IPS-20b (cell line): Measurements from ENCODE around the gene ACD.

ENCODE experiments used
- H3K27ac ChIP-seq: one replicate; pipeline ENCODE4 v1.5.1; 2013; ENCODE audit warnings: low read length
- H3K27me3 ChIP-seq: 2 replicates; pipeline ENCODE4 v1.6.1; 2013; ENCODE audit warnings: mild to moderate bottlenecking, low read length, inconsistent platforms; ENCODE audit not compliant: insufficient read depth
- H3K36me3 ChIP-seq: 2 replicates; pipeline ENCODE4 v1.6.1; 2013; ENCODE audit warnings: low read depth, mild to moderate bottlenecking, inconsistent platforms, low read length, moderate library complexity; ENCODE audit not compliant: insufficient read depth
- H3K4me1 ChIP-seq: 2 replicates; pipeline ENCODE4 v1.6.1; 2013; ENCODE audit warnings: mild to moderate bottlenecking, control low read depth, inconsistent platforms, low read length, moderate library complexity; ENCODE audit not compliant: insufficient read depth
- H3K4me3 ChIP-seq: 2 replicates; pipeline ENCODE4 v1.5.1; 2013; ENCODE audit warnings: mild to moderate bottlenecking, low read length, inconsistent platforms
- H3K9ac ChIP-seq: 2 replicates; pipeline ENCODE4 v1.6.1; 2013; ENCODE audit warnings: low read depth, mild to moderate bottlenecking, inconsistent platforms, low read length, moderate library complexity
- H3K9me3 ChIP-seq: 2 replicates; pipeline ENCODE4 v1.6.1; 2013; ENCODE audit warnings: mild to moderate bottlenecking, low read depth, low read length, inconsistent platforms; ENCODE audit not compliant: insufficient read depth

ACD gene

GRCh38 chr16:67659675-67660563 lies at the start of gene ACD:
TSS of gene ACD (minus strand) at chr16:67660260. CDS start at chr16:67660220, 40 bp downstream.
- no peaks in the 10 kb centered on the region for H3K9me3 ChIP-seq
- peaks cover 22% of the 10 kb centered on the region; the same call in 1 of the 2 replicates for H3K27me3 ChIP-seq
- H3K27ac ChIP-seq = peak within 1 kb of the TSS; percentile 77
- peaks cover 12% of the 10 kb centered on the region; the same call in 1 of the 2 replicates for H3K36me3 ChIP-seq
- peak within 1 kb of the TSS; percentile 80 for H3K9ac ChIP-seq
- H3K4me1 ChIP-seq = peaks cover 10% of the 10 kb centered on the region; the same call in 1 of the 2 replicates
- peak within 1 kb of the TSS; percentile 94 for H3K4me3 ChIP-seq

DNA sequence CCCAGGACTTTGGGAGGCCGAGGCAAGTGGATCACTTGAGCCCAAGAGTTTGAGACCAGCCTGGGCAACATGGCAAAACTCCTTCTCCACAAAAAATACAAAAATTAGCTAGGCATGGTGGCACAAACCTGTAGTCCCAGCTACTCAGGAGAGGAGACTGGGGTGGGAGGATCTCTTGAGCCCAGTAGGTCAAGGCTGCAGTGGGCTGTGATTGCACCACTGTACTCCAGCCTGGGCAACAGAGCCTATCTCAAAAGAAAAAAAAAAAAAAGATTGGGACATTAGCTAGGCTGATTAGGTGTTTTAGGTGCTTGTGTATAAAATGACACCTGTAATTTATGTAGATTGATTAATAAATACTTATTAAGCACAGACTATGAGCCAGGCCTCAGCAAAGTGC lies 49.0 kb upstream of the ACD start:
- H3K27me3 ChIP-seq = no peaks in the 10 kb centered on the region
- no peak overlapping the region for H3K9ac ChIP-seq
- peaks cover 18% of the 10 kb centered on the region for H3K4me1 ChIP-seq
- no peaks in the 10 kb centered on the region for H3K9me3 ChIP-seq
- no peak overlapping the region for H3K4me3 ChIP-seq
- no peaks in the 10 kb centered on the region for H3K36me3 ChIP-seq
- no peak overlapping the region for H3K27ac ChIP-seq

DNA sequence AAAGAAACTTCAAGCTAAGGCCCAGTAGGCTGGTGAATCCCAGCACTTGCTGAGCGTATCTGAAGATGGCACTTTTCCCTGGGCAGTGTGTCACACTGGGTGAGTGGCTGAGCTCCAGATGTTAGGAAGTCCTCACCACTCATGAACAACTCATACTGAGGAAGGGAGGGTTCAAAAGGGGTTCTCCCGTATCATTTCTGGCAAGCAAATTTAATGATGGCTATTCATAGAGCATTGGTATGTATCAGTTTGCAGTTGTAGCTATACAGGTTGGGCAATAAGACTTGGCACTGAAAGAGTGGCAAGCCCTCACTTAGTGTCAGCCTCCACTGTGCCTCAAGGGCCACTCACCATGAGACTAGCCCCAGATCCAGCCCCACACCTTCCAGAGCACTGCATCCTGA lies 48.3 kb upstream of the ACD start:
- Histone ChIP-seq H3K9ac (no peak overlapping the region), H3K4me1 (peaks cover 13% of the 10 kb centered on the region), H3K36me3 (no peaks in the 10 kb centered on the region), H3K9me3 (no peaks in the 10 kb centered on the region), H3K4me3 (no peak overlapping the region), H3K27ac (no peak overlapping the region), H3K27me3 (no peaks in the 10 kb centered on the region)

GRCh38 chr16:67707790-67708189 lies 47.7 kb upstream of the ACD start:
- H3K9ac ChIP-seq = no peak overlapping the region
- no peak overlapping the region for H3K27ac ChIP-seq
- no peaks in the 10 kb centered on the region for H3K36me3 ChIP-seq
- no peaks in the 10 kb centered on the region for H3K27me3 ChIP-seq
- no peaks in the 10 kb centered on the region for H3K9me3 ChIP-seq
- H3K4me3 ChIP-seq = no peak overlapping the region
- peaks cover 13% of the 10 kb centered on the region for H3K4me1 ChIP-seq

DNA sequence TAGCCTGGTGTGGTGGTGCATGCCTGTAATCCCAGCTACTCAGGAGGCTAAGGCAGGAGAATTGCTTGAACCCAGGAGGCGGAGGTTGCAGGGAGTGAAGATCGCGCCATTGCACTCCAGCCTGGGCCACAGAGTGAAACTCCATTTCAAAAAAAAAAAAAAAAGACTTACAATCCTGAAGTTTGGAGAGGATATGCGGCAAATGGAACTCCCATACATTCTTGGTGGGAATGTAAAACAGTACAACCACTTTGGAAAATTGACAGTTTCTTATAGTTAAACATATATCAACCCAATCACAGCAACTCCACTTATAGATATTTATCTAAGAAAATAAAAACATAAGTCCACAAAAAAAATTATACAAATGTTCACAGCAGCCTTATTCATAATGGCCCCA lies 47.1 kb upstream of the ACD start:
- no peaks in the 10 kb centered on the region for H3K9me3 ChIP-seq
- H3K9ac ChIP-seq = no peak overlapping the region
- H3K36me3 ChIP-seq = no peaks in the 10 kb centered on the region
- no peaks in the 10 kb centered on the region for H3K27me3 ChIP-seq
- H3K4me1 ChIP-seq = peaks cover 13% of the 10 kb centered on the region
- H3K27ac ChIP-seq = no peak overlapping the region
- no peak overlapping the region for H3K4me3 ChIP-seq

DNA sequence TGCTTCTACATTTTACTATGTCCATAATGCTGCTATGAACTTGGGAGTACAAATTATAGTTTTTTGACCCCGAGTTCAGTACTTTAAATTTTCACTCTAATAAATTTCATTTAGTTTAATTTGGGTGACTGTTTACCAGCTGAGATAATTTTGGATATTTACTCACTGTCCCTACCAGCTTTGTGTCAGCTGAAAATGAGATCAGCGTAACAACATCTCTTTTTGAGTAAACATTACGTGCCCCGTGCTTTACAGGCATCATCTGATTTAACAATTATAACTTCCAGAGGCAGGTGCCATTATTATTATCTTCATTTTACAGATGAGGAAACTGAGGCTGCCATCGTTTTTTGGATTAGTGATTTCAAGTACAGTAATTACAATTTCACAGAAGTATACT lies 44.0 kb upstream of the ACD start:
- Histone ChIP-seq H3K27me3 (no peaks in the 10 kb centered on the region), H3K4me3 (no peak overlapping the region), H3K9ac (no peak overlapping the region), H3K36me3 (no peaks in the 10 kb centered on the region), H3K27ac (no peak overlapping the region), H3K4me1 (peaks cover 5% of the 10 kb centered on the region), H3K9me3 (no peaks in the 10 kb centered on the region)

DNA sequence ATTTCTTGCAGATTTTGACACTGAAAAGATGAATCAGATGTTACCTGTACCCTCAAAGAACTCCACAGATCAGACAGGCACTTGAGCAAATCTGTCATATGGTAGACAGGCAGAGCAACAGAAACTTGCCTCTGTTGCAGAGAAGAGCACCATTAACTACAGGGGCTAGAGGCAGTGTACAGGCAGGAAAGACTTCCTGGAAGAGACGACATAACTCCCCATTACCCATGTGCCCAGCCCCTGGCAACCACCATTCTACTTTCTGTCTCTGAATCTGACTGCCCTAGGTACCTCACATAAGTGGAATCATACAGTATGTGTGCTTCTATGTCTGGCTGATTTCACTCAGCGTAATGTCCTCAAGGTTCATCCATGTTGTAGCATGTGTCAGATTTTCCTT lies 43.6 kb upstream of the ACD start:
- H3K27ac ChIP-seq = no peak overlapping the region

DNA sequence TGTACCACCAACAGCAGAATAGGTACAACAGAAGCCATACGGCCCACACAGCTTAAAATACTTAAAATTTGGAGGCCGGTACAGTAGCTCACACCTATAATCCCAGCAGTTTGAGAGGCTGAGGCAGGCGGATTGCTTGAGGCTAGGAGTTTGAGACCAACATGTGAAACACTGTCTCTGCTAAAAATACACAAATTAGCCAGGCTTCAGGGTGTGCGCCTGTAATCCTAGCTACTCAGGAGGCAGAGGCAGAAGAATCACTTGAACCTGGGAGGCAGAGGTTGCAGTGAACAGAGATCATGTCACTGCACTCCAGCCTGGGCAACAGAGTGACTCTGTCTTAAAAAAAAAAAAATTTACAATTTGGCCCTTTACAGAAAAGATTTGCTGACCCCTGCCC lies 42.1 kb upstream of the ACD start:
- no peaks in the 10 kb centered on the region for H3K9me3 ChIP-seq
- no peaks in the 10 kb centered on the region for H3K27me3 ChIP-seq
- H3K27ac ChIP-seq = no peak overlapping the region
- no peaks in the 10 kb centered on the region for H3K4me1 ChIP-seq
- no peak overlapping the region for H3K4me3 ChIP-seq
- no peak overlapping the region for H3K9ac ChIP-seq
- H3K36me3 ChIP-seq = 0 out of 2 replicates have a peak, but pooled peaks cover 4% of the 10 kb centered on the region

More for the DNA sequence above, 43.6 kb upstream of the ACD start:
- no peaks in the 10 kb centered on the region for H3K36me3 ChIP-seq
- H3K27me3 ChIP-seq = no peaks in the 10 kb centered on the region
- H3K4me1 ChIP-seq = peaks cover 4% of the 10 kb centered on the region; the same call in 1 of the 2 replicates
- no peak overlapping the region for H3K4me3 ChIP-seq
- no peaks in the 10 kb centered on the region for H3K9me3 ChIP-seq
- H3K9ac ChIP-seq = no peak overlapping the region

DNA sequence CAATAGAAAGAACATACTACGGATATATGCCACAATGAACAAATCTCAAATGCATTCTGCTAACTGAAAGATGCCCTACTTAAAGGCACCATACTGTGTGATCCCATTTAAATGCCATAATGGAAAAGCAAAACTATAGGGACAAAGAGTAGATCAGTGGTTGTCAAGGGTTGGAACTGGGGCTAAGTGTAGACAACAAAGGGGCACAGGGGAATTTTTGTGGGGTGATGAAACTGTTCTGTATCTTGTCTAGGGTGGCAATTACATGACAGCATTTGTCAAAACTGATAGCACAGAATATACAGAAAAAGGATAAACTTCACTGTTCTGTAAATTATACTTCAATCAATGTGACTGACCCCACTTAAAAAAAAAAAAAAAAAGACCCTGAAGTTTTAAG lies 41.4 kb upstream of the ACD start:
- H3K36me3 ChIP-seq = 0 out of 2 replicates have a peak, but pooled peaks cover 5% of the 10 kb centered on the region
- H3K9ac ChIP-seq = no peak overlapping the region
- H3K27me3 ChIP-seq = no peaks in the 10 kb centered on the region
- H3K27ac ChIP-seq = no peak overlapping the region
- H3K9me3 ChIP-seq = no peaks in the 10 kb centered on the region
- no peaks in the 10 kb centered on the region for H3K4me1 ChIP-seq
- H3K4me3 ChIP-seq = no peak overlapping the region

- no peaks in the 10 kb centered on the region for H3K4me1 ChIP-seq
- H3K27me3 ChIP-seq = no peaks in the 10 kb centered on the region
- 0 out of 2 replicates have a peak, but pooled peaks cover 5% of the 10 kb centered on the region for H3K36me3 ChIP-seq
- H3K9me3 ChIP-seq = no peaks in the 10 kb centered on the region
- no peak overlapping the region for H3K9ac ChIP-seq
- H3K4me3 ChIP-seq = no peak overlapping the region
- no peak overlapping the region for H3K27ac ChIP-seq
Measured at GRCh38 chr16:67699265-67699664, 39.2 kb upstream of the ACD start.

- Histone ChIP-seq H3K27me3 (no peaks in the 10 kb centered on the region), H3K4me3 (no peak overlapping the region), H3K9ac (no peak overlapping the region), H3K9me3 (no peaks in the 10 kb centered on the region), H3K36me3 (0 out of 2 replicates have a peak, but pooled peaks cover 5% of the 10 kb centered on the region), H3K27ac (no peak overlapping the region), H3K4me1 (no peaks in the 10 kb centered on the region)
Measured at GRCh38 chr16:67697422-67698185, 37.5 kb upstream of the ACD start.
